Keratinocyte (primary cell): ENCODE results near the gene SKI. TPM values are rescaled to one million over a fixed set of nuclear protein-coding genes. Genes with fewer than 3 reads are reported as not detected.

ENCODE experiments used
- DNase-seq: peaks from one replicate; pipeline ENCODE4 v3.0.0-alpha.2; 2011; ENCODE audit warnings: low read depth, missing footprints, low spot score
- FAIRE-seq: peaks from 2 replicates; lab custom pipeline; 2011; peaks lifted over from hg19 to GRCh38; lab: Jason Lieb, UNC
- H2AFZ ChIP-seq: 2 replicates; pipeline ENCODE4 v1.6.0; 2012; ENCODE audit warnings: low read length, control low read depth, inconsistent platforms; ENCODE audit not compliant: control insufficient read depth
- H3K27ac ChIP-seq: 2 replicates; pipeline ENCODE4 v1.5.1; 2011; ENCODE audit warnings: low read length; ENCODE audit not compliant: control insufficient read depth, insufficient read depth
- H3K27me3 ChIP-seq: 3 replicates; pipeline ENCODE4 v1.6.0; 2011; ENCODE audit warnings: low read length; ENCODE audit not compliant: control insufficient read depth, insufficient read depth; ENCODE audit errors: extremely low read depth
- H3K36me3 ChIP-seq, 2 experiments: 2 replicates in 1 of 2; 3 replicates in 1 of 2; pipeline ENCODE4 v1.5.1; 2011; ENCODE audit warnings: low read length in 2 of 2, mild to moderate bottlenecking in 1 of 2; ENCODE audit not compliant: control insufficient read depth in 2 of 2, insufficient read depth in 2 of 2; ENCODE audit errors: extremely low read depth in 1 of 2
- H3K4me1 ChIP-seq: 3 replicates; pipeline ENCODE4 v1.5.1; 2011; ENCODE audit warnings: low read length; ENCODE audit not compliant: control insufficient read depth, insufficient read depth; ENCODE audit errors: extremely low read depth
- H3K4me2 ChIP-seq: 3 replicates; pipeline ENCODE4 v1.6.0; 2011; ENCODE audit warnings: low read depth, low read length; ENCODE audit not compliant: control insufficient read depth, insufficient read depth; ENCODE audit errors: extremely low read depth
- H3K4me3 ChIP-seq, 3 experiments: fragments of 200-600 bp in 1 of 3; sonication (generic) in 1 of 3; 2 replicates in 2 of 3; 3 replicates in 1 of 3; pipeline ENCODE4 v1.5.1; 2011 to 2016; ENCODE audit warnings: low read length in 3 of 3, mild to moderate bottlenecking in 3 of 3, control low read depth in 2 of 3, inconsistent platforms in 1 of 3, low read depth in 1 of 3, mixed read lengths in 1 of 3, mixed run types in 1 of 3, moderate library complexity in 1 of 3; ENCODE audit not compliant: control insufficient read depth in 2 of 3, insufficient read depth in 2 of 3; ENCODE audit errors: extremely low read depth in 1 of 3
- H3K79me2 ChIP-seq: 2 replicates; pipeline ENCODE4 v1.6.0; 2012; ENCODE audit warnings: low read length; ENCODE audit not compliant: control insufficient read depth, insufficient read depth
- H3K9ac ChIP-seq: 3 replicates; pipeline ENCODE4 v1.6.0; 2011; ENCODE audit warnings: low read length; ENCODE audit not compliant: control insufficient read depth, insufficient read depth; ENCODE audit errors: extremely low read depth
- H3K9me1 ChIP-seq: 3 replicates; pipeline ENCODE4 v1.6.0; 2011; ENCODE audit warnings: low read length; ENCODE audit not compliant: control insufficient read depth, insufficient read depth; ENCODE audit errors: extremely low read depth
- H3K9me3 ChIP-seq: 2 replicates; pipeline ENCODE4 v1.5.1; 2012; ENCODE audit warnings: low read depth, low read length; ENCODE audit not compliant: control insufficient read depth
- H4K20me1 ChIP-seq: 3 replicates; pipeline ENCODE4 v1.6.0; 2011; ENCODE audit warnings: low read length; ENCODE audit not compliant: control insufficient read depth, insufficient read depth; ENCODE audit errors: extremely low read depth
- CTCF ChIP-seq, 3 experiments: IDR thresholded peaks in 1 of 3; conservative IDR thresholded peaks in 1 of 3; optimal IDR thresholded peaks in 1 of 3; 2 replicates in 2 of 3; 3 replicates in 1 of 3; pipeline versions ENCODE3 to v1.5.1; 2011; ENCODE audit warnings: low read length in 3 of 3, mild to moderate bottlenecking in 3 of 3, moderate library complexity in 2 of 3, control low read depth in 1 of 3, inconsistent platforms in 1 of 3; ENCODE audit not compliant: insufficient read depth in 2 of 3; ENCODE audit errors: extremely low read depth in 1 of 3
- EZH2 ChIP-seq: IDR thresholded peaks from one replicate; pipeline ENCODE4 v1.6.1; 2012; ENCODE audit warnings: inconsistent platforms, mild to moderate bottlenecking, low read length, moderate library complexity
- dilution Hi-C: fragments of 300-500 bp; cut with MboI; formaldehyde crosslinking; loops from one replicate; pipeline ENCODE4 v1.7.0; 2020; ENCODE audit warnings: low sequenced_read_pairs; ENCODE audit not compliant: extremely low pct_ligation_motif_present
- polyA plus RNA-seq, 5 experiments: library from polyadenylated mRNA; depleted of rRNA in 3 of 5; stranded (reverse) in 3 of 5; stranded (forward) in 1 of 5; unstranded in 1 of 5; fragments of >200 nt; gene quantifications; 1 replicate in 1 of 5; 2 replicates in 3 of 5; 3 replicates in 1 of 5; pipeline versions ENCODE4 v1.2.1 to v1.2.3, GENCODE V29; 2011 to 2012; ENCODE audit warnings: missing spikeins in 2 of 5, low read depth in 1 of 5, low replicate concordance in 1 of 5

Gene SKI
- polyA plus RNA-seq, 1 donor (not counting 4 experiments of a cell fraction or from before 2014, with no cell fraction given) = 4.8 TPM

DNA sequence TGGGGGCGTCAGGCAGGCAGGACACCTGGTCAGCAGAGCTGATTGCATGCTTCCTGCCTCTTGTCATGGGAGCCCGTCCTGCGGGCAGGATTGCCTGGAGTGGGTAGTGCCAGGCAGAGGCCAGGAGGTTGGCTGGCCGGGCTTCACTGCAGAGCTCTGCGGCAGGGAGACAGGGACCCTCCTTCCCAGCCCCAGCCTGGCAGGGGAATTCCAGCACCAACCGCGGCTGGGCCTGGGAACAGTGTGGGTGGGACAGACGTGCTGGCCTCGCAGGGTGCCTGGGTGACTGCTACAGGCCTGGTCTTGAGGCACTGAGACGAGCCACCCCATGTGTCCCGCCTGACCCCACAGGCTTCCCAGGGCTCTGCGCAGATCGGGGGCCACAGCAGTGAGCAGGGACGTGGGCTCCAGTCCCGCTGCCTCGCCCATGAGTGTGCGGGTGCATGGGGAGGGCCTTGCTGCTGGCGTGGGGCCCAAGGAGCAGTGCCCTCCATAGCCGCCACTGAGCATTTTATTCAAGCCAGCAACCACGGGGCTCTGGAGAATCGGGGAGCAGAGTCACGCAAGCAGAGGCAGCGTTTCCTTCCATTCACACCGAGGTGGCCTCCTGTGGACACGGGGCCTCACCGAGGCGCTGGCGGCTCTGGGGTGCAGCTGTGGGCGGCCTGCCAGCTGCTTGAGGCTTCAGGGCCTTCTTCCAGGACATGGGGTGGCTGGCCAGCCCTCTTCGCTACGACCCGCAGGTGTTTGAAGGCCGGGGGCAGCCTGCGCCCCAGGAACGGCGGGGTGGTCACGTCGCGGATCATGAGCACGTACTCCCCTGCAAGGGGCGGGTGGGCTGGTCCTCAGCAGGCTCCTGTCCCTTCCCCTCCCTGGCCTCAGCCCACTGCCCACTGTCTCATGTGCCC, 92.9 kb downstream of the SKI start:
- Histone ChIP-seq H3K4me2 (no peak overlapping the region), H3K4me1 (peaks cover 7% of the 10 kb centered on the region)

DNA sequence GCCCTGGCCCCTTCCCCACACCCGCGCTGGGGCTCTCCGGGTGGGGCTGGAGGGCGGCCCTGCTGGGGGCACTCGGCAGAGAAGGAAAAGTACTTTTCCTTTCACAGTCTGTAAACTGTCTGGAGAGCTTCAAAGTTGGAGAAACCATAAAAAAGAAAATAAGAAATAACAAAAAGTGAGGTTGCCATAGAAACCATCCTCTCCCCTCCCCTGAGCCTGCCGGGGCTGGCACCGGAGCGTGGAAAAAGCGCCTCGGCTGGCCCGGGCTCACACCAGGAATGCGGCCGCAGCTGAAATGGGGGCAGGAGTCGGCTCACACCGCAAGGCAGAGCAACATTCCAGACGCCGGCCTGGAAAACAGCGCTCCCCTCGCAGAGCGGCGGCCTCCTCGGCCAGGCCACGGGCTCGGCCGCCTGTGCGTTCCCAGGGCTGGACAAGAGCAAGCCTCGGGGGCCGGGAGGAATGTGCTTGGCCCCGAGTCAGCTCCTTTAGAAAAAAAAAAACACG, 94.0 kb downstream of the SKI start:
- Histone ChIP-seq H3K4me3 (peak overlapping the region in 2 of 3 experiments; percentile 19 to 29), H3K4me1 (peaks cover 7% of the 10 kb centered on the region), H3K9me3 (no peaks in the 10 kb centered on the region), H3K9ac (peak overlapping the region; percentile 47), H4K20me1 (no peaks in the 10 kb centered on the region), H3K9me1 (no peaks in the 10 kb centered on the region), H3K27ac (no peak overlapping the region), H3K36me3 (no peaks in the 10 kb centered on the region), H2AFZ (peak overlapping the region; percentile 8), H3K79me2 (no peaks in the 10 kb centered on the region), H3K4me2 (peak overlapping the region; percentile 66), H3K27me3 (peaks cover 42% of the 10 kb centered on the region)
- DNase-seq = peak; percentile 17
- TF ChIP-seq EZH2 = no peak
- peak in 2 of 3 experiments; percentile 6 to 11 for TF ChIP-seq CTCF (optimal IDR thresholded peaks at IDR 0.05 in 1 of 3, IDR thresholded peaks at IDR 0.05 in 1 of 3, conservative IDR thresholded peaks at IDR 0.05 in 1 of 3; ENCODE audit: extremely low read depth in 1 of 3, insufficient read depth in 2 of 3, low read length in 3 of 3)
- dilution Hi-C loops = no loop called here
- no peak for FAIRE-seq

More for the DNA sequence above, 92.9 kb downstream of the SKI start:
- Histone ChIP-seq H2AFZ (no peak overlapping the region), H3K27ac (no peak overlapping the region), H3K9ac (no peak overlapping the region), H3K9me1 (no peaks in the 10 kb centered on the region), H3K4me3 (no peak overlapping the region), H3K27me3 (peaks cover 38% of the 10 kb centered on the region), H3K9me3 (no peaks in the 10 kb centered on the region), H4K20me1 (no peaks in the 10 kb centered on the region), H3K79me2 (no peaks in the 10 kb centered on the region), H3K36me3 (no peaks in the 10 kb centered on the region)
- TF ChIP-seq CTCF (optimal IDR thresholded peaks at IDR 0.05 in 1 of 3, IDR thresholded peaks at IDR 0.05 in 1 of 3, conservative IDR thresholded peaks at IDR 0.05 in 1 of 3; ENCODE audit: extremely low read depth in 1 of 3, insufficient read depth in 2 of 3, low read length in 3 of 3) (no peak), EZH2 (no peak)
- no peak for FAIRE-seq
- dilution Hi-C loops = no loop called here
- DNase-seq = no peak
